DND-41 (cell line): ENCODE measurements around the gene ERMAP.

Source experiments
- ATAC-seq: fragments of 200-7000 bp; cut with Tn5 transposase; 3 replicates; pipeline ENCODE4 v1.9.1; 2021; ENCODE audit warnings: low read depth; ENCODE audit not compliant: insufficient read depth
- DNase-seq: peaks from one replicate; pipeline ENCODE4 v3.0.0-alpha.2; 2020
- H2AFZ ChIP-seq: 2 replicates; pipeline ENCODE4 v1.6.0; 2012; ENCODE audit warnings: low read depth, low read length
- H3K27ac ChIP-seq: 2 replicates; pipeline ENCODE4 v1.5.1; 2012; ENCODE audit warnings: low read length, inconsistent platforms
- H3K27me3 ChIP-seq: fragments of 200-600 bp; sonication (generic); 2 replicates; pipeline ENCODE4 v1.6.0; 2012; ENCODE audit warnings: low read length, mild to moderate bottlenecking, inconsistent platforms; ENCODE audit not compliant: insufficient read depth, poor library complexity
- H3K36me3 ChIP-seq: 2 replicates; pipeline ENCODE4 v1.5.1; 2012; ENCODE audit warnings: low read length, inconsistent platforms; ENCODE audit not compliant: insufficient read depth
- H3K4me1 ChIP-seq: 2 replicates; pipeline ENCODE4 v1.5.1; 2012; ENCODE audit warnings: mild to moderate bottlenecking, low read length; ENCODE audit not compliant: insufficient read depth
- H3K4me2 ChIP-seq: 2 replicates; pipeline ENCODE4 v1.6.0; 2012; ENCODE audit warnings: mild to moderate bottlenecking, moderate library complexity, low read length, inconsistent platforms; ENCODE audit not compliant: insufficient read depth
- H3K4me3 ChIP-seq, 2 experiments: fragments of 200-600 bp in 1 of 2; shearing (Covaris generic) in 1 of 2; 2 replicates each; pipeline ENCODE4 v1.5.1; 2012 to 2016; ENCODE audit warnings: inconsistent platforms in 2 of 2, low read length in 2 of 2, mild to moderate bottlenecking in 2 of 2, low read depth in 1 of 2, moderate library complexity in 1 of 2
- H3K79me2 ChIP-seq: 2 replicates; pipeline ENCODE4 v1.6.0; 2012; ENCODE audit warnings: low read length, inconsistent platforms; ENCODE audit not compliant: insufficient read depth
- H3K9ac ChIP-seq: 2 replicates; pipeline ENCODE4 v1.6.0; 2012; ENCODE audit warnings: low read depth, mild to moderate bottlenecking, inconsistent platforms, low read length, moderate library complexity
- H3K9me3 ChIP-seq: 2 replicates; pipeline ENCODE4 v1.5.1; 2012; ENCODE audit warnings: low read length, moderate library complexity, mild to moderate bottlenecking, inconsistent platforms; ENCODE audit not compliant: insufficient read depth, severe bottlenecking
- H4K20me1 ChIP-seq: 2 replicates; pipeline ENCODE4 v1.6.0; 2012; ENCODE audit warnings: low read length; ENCODE audit not compliant: insufficient read depth
- EZH2 ChIP-seq: IDR thresholded peaks from 3 replicates; pipeline ENCODE4 v1.6.1; 2012; ENCODE audit warnings: borderline replicate concordance, low read depth, mild to moderate bottlenecking, moderate library complexity, low read length, inconsistent platforms; ENCODE audit not compliant: severe bottlenecking
- TF ChIP-seq, protein P1 (sequence below): IDR thresholded peaks from 2 replicates; pipeline ENCODE4 v1.5.1; 2012; ENCODE audit warnings: borderline replicate concordance, low read length, moderate library complexity, mild to moderate bottlenecking; ENCODE audit not compliant: poor library complexity, severe bottlenecking; ENCODE audit errors: extremely low read depth

The ERMAP gene

DNA sequence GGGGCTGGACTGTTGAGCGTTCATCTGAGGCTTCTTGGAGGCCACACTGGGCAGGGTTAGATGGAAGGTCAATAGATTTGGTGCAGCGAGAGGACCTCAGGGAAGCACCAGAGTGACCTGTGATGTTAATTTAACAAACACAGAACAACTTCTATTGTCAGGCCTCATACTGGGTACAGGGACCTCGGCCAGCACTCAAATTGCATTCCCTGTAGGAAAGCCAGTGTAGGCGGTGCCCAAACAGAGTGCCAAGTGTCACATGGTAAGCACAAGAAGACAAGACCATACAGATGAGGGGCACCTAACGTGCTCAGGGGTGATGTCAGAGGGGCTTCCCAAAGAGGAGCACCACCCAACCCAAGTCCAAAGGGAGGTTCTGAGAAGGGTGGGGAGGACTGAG is 30.8 kb upstream of the ERMAP start:
- H2AFZ ChIP-seq, result no peak overlapping the region
- TF ChIP-seq, protein P1, sequence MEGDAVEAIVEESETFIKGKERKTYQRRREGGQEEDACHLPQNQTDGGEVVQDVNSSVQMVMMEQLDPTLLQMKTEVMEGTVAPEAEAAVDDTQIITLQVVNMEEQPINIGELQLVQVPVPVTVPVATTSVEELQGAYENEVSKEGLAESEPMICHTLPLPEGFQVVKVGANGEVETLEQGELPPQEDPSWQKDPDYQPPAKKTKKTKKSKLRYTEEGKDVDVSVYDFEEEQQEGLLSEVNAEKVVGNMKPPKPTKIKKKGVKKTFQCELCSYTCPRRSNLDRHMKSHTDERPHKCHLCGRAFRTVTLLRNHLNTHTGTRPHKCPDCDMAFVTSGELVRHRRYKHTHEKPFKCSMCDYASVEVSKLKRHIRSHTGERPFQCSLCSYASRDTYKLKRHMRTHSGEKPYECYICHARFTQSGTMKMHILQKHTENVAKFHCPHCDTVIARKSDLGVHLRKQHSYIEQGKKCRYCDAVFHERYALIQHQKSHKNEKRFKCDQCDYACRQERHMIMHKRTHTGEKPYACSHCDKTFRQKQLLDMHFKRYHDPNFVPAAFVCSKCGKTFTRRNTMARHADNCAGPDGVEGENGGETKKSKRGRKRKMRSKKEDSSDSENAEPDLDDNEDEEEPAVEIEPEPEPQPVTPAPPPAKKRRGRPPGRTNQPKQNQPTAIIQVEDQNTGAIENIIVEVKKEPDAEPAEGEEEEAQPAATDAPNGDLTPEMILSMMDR, result no peak
- TF ChIP-seq EZH2, result no peak
- H4K20me1 ChIP-seq, result no peaks in the 10 kb centered on the region
- DNase-seq, result no peak
- H3K4me3 ChIP-seq, result no peak overlapping the region
- no peaks in the 10 kb centered on the region for H3K9me3 ChIP-seq
- no peak overlapping the region for H3K9ac ChIP-seq
- no peaks in the 10 kb centered on the region for H3K79me2 ChIP-seq
- H3K36me3 ChIP-seq, result peaks cover 9% of the 10 kb centered on the region; the same call in 1 of the 2 replicates
- no peak overlapping the region for H3K4me2 ChIP-seq
- no peak for ATAC-seq
- H3K27me3 ChIP-seq, result no peaks in the 10 kb centered on the region
- H3K27ac ChIP-seq, result no peak overlapping the region
- H3K4me1 ChIP-seq, result no peaks in the 10 kb centered on the region

DNA sequence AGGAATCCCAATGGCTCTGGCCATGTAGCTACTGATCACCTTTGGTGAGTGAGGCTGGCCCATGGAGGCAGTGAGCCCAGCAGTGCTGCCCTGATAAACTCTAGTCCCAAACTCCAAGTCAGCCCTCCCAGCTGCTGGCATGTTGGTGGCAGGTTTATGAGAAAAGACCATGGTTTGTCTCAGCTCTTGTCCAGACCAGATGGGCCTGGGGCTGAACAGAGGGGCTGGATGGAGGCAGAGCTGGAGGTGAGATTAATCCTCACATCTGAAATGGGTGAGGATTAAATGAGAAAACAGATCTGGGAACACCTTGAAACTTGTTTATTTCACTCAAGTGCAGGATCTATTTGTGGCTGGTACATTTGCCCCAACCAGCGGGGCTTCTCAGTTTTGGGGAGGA is 28.9 kb upstream of the ERMAP start:
- TF ChIP-seq EZH2, result no peak
- TF ChIP-seq, protein P1, result no peak
- ATAC-seq, result no peak
- H4K20me1 ChIP-seq, result no peaks in the 10 kb centered on the region

DNA sequence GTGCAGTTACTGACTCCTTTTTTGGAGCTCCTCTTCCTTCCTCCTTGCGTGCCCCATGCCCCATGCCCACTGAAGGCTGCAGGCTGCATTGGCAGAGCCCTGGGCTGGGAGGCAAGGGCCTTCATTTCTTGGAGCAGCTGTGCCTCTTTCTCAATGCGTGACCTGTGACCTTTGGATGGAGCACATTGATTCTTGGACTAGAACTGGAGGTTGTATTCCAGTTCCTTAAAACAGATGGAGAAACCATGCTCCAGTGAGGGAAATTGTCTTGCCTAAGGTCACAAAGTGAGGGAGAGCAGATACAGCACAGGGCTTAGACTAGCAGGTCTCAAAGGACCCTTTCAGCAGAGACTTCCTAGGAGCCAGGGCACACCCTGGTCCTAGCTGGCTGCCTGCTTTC is 23.1 kb upstream of the ERMAP start:
- Histone ChIP-seq H3K9ac (no peak overlapping the region), H3K27ac (no peak overlapping the region), H4K20me1 (no peaks in the 10 kb centered on the region), H3K4me3 (no peak overlapping the region), H3K79me2 (no peaks in the 10 kb centered on the region), H3K4me1 (no peaks in the 10 kb centered on the region), H3K4me2 (no peak overlapping the region), H3K27me3 (no peaks in the 10 kb centered on the region), H3K9me3 (no peaks in the 10 kb centered on the region), H2AFZ (no peak overlapping the region), H3K36me3 (no peaks in the 10 kb centered on the region)
- DNase-seq (no peak), ATAC-seq (no peak)
- TF ChIP-seq, protein P1, result no peak
- no peak for TF ChIP-seq EZH2

More for the DNA sequence above, 28.9 kb upstream of the ERMAP start:
- no peak overlapping the region for H3K27ac ChIP-seq
- H3K4me2 ChIP-seq, result no peak overlapping the region
- no peaks in the 10 kb centered on the region for H3K27me3 ChIP-seq
- no peak for DNase-seq
- H3K4me3 ChIP-seq, result no peak overlapping the region
- H3K79me2 ChIP-seq, result no peaks in the 10 kb centered on the region
- no peak overlapping the region for H2AFZ ChIP-seq
- H3K9ac ChIP-seq, result no peak overlapping the region
- H3K36me3 ChIP-seq, result peaks cover under 1% of the 10 kb centered on the region; the same call in 1 of the 2 replicates
- no peaks in the 10 kb centered on the region for H3K4me1 ChIP-seq
- H3K9me3 ChIP-seq, result no peaks in the 10 kb centered on the region

DNA sequence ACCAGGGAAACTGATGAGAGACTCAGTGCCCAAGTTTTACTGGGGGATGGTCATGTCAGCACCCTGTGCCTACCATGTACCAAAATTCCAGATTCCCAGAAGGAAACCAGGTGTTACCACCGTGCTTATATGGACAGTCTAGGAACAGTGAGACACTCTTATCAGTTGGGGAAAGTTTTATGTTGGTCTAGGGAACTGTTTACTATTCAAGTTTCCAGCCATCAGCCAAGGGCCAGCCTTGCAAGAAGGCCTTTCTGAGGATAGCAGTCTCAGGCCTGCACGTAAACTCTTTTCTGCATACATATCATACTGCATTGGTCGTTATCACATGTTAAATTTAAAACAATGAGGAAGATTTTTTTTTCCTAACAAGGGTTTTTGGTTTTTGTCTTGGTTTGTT is 19.5 kb upstream of the ERMAP start:
- DNase-seq (no peak), ATAC-seq (no peak)
- Histone ChIP-seq H3K36me3 (no peaks in the 10 kb centered on the region), H2AFZ (no peak overlapping the region), H3K9me3 (no peaks in the 10 kb centered on the region), H3K4me3 (no peak overlapping the region), H3K9ac (no peak overlapping the region), H3K27me3 (no peaks in the 10 kb centered on the region), H3K4me1 (no peaks in the 10 kb centered on the region), H4K20me1 (no peaks in the 10 kb centered on the region), H3K79me2 (no peaks in the 10 kb centered on the region), H3K27ac (no peak overlapping the region), H3K4me2 (no peak overlapping the region)
- TF ChIP-seq EZH2, result no peak
- TF ChIP-seq, protein P1, result no peak
